Upper lobe of left lung (tissue), 6 donors: ENCODE results near the gene COL6A5. TPM values are rescaled to one million over a fixed set of nuclear protein-coding genes. Genes with fewer than 3 reads are reported as not detected.

Source experiments
- ATAC-seq, 2 donors: fragments of 200-7000 bp; cut with Tn5 transposase; one replicate each; pipeline ENCODE4 v1.9.1; 2022; ENCODE audit warnings: mild to moderate bottlenecking in 2 of 2, moderate library complexity in 2 of 2; ENCODE audit not compliant: low FRiP score in 2 of 2
- DNase-seq, 2 donors: peaks; one replicate each; pipeline ENCODE4 v3.0.0-alpha.2; 2019 to 2020
- H3K27ac ChIP-seq, 4 donors: fragments of 200-600 bp; sonication (generic); one replicate each; pipeline ENCODE4 v1.5.1; 2016 to 2019
- H3K27me3 ChIP-seq, 4 donors: fragments of 200-600 bp; sonication (generic); one replicate each; pipeline ENCODE4 v1.5.1; 2017 to 2019
- H3K36me3 ChIP-seq, 4 donors: fragments of 200-600 bp; sonication (generic); one replicate each; pipeline ENCODE4 v1.5.1; 2016 to 2019
- H3K4me1 ChIP-seq, 4 donors: fragments of 200-600 bp; sonication (generic); one replicate each; pipeline ENCODE4 v1.5.1; 2018 to 2019
- H3K4me3 ChIP-seq, 4 donors: fragments of 200-600 bp; sonication (generic); one replicate each; pipeline ENCODE4 v1.5.1; 2017 to 2019; ENCODE audit warnings: mild to moderate bottlenecking in 2 of 4, moderate library complexity in 1 of 4
- H3K9me3 ChIP-seq, 4 donors: fragments of 200-600 bp; sonication (generic); one replicate each; pipeline ENCODE4 v1.5.1; 2018 to 2019
- EP300 ChIP-seq, 4 donors: sonication (generic); formaldehyde crosslinking; IDR thresholded peaks; one replicate each; pipeline ENCODE4 v1.5.1; 2017; ENCODE audit warnings: antibody characterized with exemption in 4 of 4, control low read depth in 2 of 4
- POLR2A ChIP-seq, 4 donors: fragments of 450-650 bp; IDR thresholded peaks; one replicate each; pipeline ENCODE4 v1.5.1; 2016 to 2017; ENCODE audit warnings: antibody characterized with exemption in 4 of 4, mild to moderate bottlenecking in 2 of 4
- POLR2AphosphoS5 ChIP-seq, 2 donors: sonication (generic); formaldehyde crosslinking; IDR thresholded peaks; one replicate each; pipeline ENCODE4 v1.5.1; 2017; ENCODE audit warnings: antibody characterized with exemption in 2 of 2
- WGBS, 2 donors: methylation state at CpG; one replicate each; pipeline ENCODE4 v1.1.5; 2017 to 2018; 5-methylcytosine and 5-hydroxymethylcytosine counted together
- total RNA-seq, 6 donors: library from RNA; depleted of rRNA in 4 of 6; stranded (reverse); fragments of >200 nt in 4 of 6; gene quantifications; one replicate each; pipeline versions ENCODE4 v1.1.0 to v1.2.1, GENCODE V29; 2016 to 2021
- TF ChIP-seq, protein P1 (sequence below), 6 experiments: fragments of 450-650 bp in 4 of 6; fragments of 200-600 bp in 2 of 6; sonication (generic) in 2 of 6; IDR thresholded peaks; one replicate each; pipeline ENCODE4 v1.5.1; 2016 to 2019; ENCODE audit warnings: antibody characterized with exemption in 6 of 6
- donor health status: DM: no; HTN: no; CAD: no; lungs with moderate emphysema.
- donor health status: DM: no; HTN: yes; CAD: no; lungs with severe emphysema.

Gene COL6A5
- total RNA-seq, 6 donors from 2014 or later, result 1.7 to 6.1 (median 3.9) TPM

DNA sequence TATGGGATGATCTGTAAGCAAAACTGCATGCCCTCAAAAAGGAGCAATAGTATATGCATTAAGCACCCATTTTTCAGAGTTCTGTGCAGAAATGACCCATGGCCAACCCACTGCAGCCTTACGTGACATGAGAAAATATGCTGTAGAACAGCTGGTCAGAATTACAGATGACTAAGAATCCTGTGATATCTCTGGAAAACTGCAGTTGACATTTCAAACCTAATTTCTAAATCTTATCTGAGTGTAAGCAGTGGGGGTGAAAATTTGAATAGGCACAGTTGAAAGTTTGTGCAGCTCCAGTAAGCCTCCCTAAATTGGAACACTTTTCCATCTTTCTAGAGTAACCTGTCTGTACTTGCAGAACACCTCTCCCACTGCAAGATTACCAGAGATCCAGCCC is 142.8 kb downstream of the COL6A5 start:
- H3K27me3 ChIP-seq, result no peaks in the 10 kb centered on the region
- WGBS, 2 donors, result 78 to 82% methylated on average over 1 of the region's 1 CpG
- no peaks in the 10 kb centered on the region for H3K4me1 ChIP-seq
- H3K27ac ChIP-seq, result no peak overlapping the region
- H3K9me3 ChIP-seq, result no peaks in the 10 kb centered on the region
- H3K4me3 ChIP-seq, result no peak overlapping the region
- TF ChIP-seq, protein P1, sequence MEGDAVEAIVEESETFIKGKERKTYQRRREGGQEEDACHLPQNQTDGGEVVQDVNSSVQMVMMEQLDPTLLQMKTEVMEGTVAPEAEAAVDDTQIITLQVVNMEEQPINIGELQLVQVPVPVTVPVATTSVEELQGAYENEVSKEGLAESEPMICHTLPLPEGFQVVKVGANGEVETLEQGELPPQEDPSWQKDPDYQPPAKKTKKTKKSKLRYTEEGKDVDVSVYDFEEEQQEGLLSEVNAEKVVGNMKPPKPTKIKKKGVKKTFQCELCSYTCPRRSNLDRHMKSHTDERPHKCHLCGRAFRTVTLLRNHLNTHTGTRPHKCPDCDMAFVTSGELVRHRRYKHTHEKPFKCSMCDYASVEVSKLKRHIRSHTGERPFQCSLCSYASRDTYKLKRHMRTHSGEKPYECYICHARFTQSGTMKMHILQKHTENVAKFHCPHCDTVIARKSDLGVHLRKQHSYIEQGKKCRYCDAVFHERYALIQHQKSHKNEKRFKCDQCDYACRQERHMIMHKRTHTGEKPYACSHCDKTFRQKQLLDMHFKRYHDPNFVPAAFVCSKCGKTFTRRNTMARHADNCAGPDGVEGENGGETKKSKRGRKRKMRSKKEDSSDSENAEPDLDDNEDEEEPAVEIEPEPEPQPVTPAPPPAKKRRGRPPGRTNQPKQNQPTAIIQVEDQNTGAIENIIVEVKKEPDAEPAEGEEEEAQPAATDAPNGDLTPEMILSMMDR (IDR thresholded peaks at IDR 0.05), result no peak
- no peak for TF ChIP-seq POLR2A (IDR thresholded peaks at IDR 0.05)
- TF ChIP-seq POLR2AphosphoS5 (IDR thresholded peaks at IDR 0.05), result no peak
- no peak for TF ChIP-seq EP300 (IDR thresholded peaks at IDR 0.05)
- DNase-seq (no peak), ATAC-seq (no peak)
- no peaks in the 10 kb centered on the region for H3K36me3 ChIP-seq

DNA sequence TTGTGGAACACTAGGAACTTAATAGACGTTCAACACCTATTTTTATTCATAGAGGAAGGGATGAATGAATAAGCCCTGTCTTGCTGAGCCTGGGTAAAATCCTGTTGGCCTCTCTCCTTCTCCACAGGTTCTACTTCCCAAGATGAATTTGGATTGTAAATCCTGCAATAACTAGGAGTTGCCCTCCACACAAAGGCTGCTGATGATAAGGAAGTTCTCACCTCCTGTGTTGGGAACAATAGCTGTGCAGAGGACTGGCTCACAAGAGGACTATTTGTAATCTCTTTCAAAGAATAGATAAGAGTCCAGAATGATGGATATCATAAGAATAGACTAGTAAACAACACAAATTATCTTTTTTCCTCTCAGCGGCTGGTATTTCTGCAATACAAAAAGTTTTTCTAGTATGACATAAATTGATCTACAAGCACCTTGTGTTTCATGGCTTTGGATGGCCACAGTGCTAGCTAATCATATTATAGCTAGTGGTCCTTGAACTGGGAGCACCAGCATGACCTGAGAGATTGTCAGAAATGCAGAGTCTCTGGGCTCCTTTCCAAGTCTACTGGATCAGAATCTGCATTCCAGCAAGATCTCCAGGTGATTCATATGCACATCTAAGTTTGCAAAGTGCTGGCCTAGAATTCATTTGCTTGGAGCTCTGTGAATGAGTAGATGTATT is 143.4 kb downstream of the COL6A5 start:
- Histone ChIP-seq H3K9me3 (no peaks in the 10 kb centered on the region), H3K36me3 (no peaks in the 10 kb centered on the region), H3K27me3 (no peaks in the 10 kb centered on the region), H3K27ac (no peak overlapping the region), H3K4me1 (no peaks in the 10 kb centered on the region), H3K4me3 (no peak overlapping the region)
- no peak for DNase-seq
- WGBS, 2 donors, result 67 to 69% methylated on average over 2 of the region's 2 CpGs
- ATAC-seq, result no peak
- TF ChIP-seq POLR2AphosphoS5 (IDR thresholded peaks at IDR 0.05), result no peak
- TF ChIP-seq EP300 (IDR thresholded peaks at IDR 0.05), result no peak
- TF ChIP-seq POLR2A (IDR thresholded peaks at IDR 0.05), result no peak

DNA sequence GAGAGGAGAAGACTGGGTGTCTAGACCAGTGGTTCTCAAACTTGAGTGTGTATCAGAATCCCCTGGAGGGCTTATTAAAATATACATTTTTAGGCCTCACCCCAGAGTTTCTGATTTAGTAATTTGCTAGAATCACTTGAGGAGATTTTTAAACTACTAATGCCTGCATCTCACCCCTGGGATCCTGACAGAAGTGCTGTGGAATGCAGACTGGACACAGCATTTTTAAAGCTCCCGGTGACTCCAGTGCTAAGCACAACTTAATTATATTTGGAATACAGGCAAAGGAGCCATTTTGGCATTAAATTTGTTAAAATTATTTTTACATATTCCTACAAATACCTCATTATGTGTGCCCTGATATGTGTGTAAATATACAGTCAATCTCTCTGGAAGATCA is 144.8 kb downstream of the COL6A5 start:
- H3K9me3 ChIP-seq, result no peaks in the 10 kb centered on the region
- 65 to 92% methylated on average over 1 of the region's 1 CpG for WGBS, 2 donors
- no peaks in the 10 kb centered on the region for H3K36me3 ChIP-seq
- no peak overlapping the region for H3K27ac ChIP-seq
- H3K4me3 ChIP-seq, result no peak overlapping the region
- ATAC-seq (peak in 1 of 2 donors; percentile 30), DNase-seq (no peak)
- no peaks in the 10 kb centered on the region for H3K27me3 ChIP-seq
- TF ChIP-seq EP300 (IDR thresholded peaks at IDR 0.05) (no peak), POLR2A (IDR thresholded peaks at IDR 0.05) (no peak), POLR2AphosphoS5 (IDR thresholded peaks at IDR 0.05) (no peak)
- TF ChIP-seq, protein P1 (IDR thresholded peaks at IDR 0.05), result no peak
- H3K4me1 ChIP-seq, result no peaks in the 10 kb centered on the region

DNA sequence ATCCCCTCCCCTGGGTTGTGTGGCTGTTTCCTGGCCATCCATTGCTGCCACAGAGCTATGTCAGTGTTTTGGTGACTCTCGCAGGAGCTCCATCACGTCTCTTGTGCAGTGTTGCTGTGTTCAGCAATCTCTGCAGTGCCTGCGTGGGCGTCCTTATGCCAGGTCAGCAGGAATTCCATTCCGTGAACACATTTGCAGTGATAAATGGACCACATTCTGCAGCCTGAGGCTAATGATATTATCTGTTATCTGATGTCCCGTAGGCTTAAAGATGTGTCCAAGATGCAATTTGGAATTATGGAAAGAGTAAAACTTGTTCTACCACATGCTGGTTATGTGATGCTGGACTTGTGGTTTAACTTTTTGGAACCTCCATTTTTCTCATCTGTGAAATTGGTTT is 146.0 kb downstream of the COL6A5 start:
- 74 to 81% methylated on average over 6 of the region's 6 CpGs for WGBS, 2 donors
- no peak for DNase-seq
- TF ChIP-seq POLR2A (IDR thresholded peaks at IDR 0.05) (no peak), EP300 (IDR thresholded peaks at IDR 0.05) (no peak)
- TF ChIP-seq, protein P1 (IDR thresholded peaks at IDR 0.05), result no peak
- ATAC-seq, result no peak
- Histone ChIP-seq H3K4me3 (no peak overlapping the region), H3K27ac (no peak overlapping the region), H3K27me3 (no peaks in the 10 kb centered on the region), H3K36me3 (no peaks in the 10 kb centered on the region), H3K4me1 (no peaks in the 10 kb centered on the region), H3K9me3 (no peaks in the 10 kb centered on the region)

DNA sequence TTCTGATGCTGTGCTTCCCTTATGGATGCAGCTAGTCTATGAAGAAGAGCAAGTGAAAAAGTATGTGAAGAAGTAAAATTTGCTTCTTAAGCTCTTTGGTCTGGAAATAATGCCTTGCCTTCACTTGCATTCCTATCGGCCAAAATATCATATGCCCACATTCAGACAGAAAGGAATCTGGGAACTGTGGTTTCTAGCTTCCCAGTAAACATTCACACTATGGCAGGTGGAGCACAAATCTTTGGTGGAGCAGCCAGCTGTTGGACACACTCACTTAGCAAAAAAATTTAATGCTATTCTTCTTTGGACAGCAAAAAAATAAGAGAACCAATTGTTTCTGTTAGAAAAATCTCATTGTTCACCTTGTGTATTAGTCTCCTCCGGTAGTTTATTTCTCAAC is 159.2 kb downstream of the COL6A5 start:
- Histone ChIP-seq H3K27ac (no peak overlapping the region), H3K9me3 (no peaks in the 10 kb centered on the region), H3K27me3 (no peaks in the 10 kb centered on the region), H3K4me3 (no peak overlapping the region), H3K36me3 (no peaks in the 10 kb centered on the region), H3K4me1 (no peaks in the 10 kb centered on the region)
- 92 to 93% methylated on average over 2 of the region's 2 CpGs for WGBS, 2 donors
- DNase-seq (no peak), ATAC-seq (no peak)
- TF ChIP-seq, protein P1 (IDR thresholded peaks at IDR 0.05), result no peak
- TF ChIP-seq EP300 (IDR thresholded peaks at IDR 0.05) (no peak), POLR2A (IDR thresholded peaks at IDR 0.05) (no peak), POLR2AphosphoS5 (IDR thresholded peaks at IDR 0.05) (no peak)
